ENCODE results near the gene TCERG1L.

The TCERG1L gene

DNA sequence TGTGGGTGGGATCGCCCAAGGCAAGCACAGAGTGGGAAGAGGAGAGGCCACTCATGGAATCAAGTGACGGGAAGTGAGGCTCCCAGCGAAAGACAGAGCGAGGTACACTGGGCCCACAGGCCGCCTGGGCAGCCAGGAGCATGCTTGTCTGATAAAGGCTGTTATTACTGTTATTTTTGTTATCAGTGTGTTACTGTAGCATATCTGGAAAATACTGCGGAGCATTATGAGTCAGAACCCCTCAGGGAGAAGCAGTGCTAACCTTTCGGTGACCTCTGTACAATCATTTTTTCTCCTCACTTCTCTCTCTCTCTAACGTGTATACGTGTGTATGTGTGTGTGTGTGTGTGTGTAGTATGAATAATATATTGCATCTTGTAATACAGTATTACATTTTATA, 3.8 kb upstream of the TCERG1L start:
- in situ Hi-C loops (cut with MboI; ENCODE audit: low sequenced_read_pairs): no loop called here

DNA sequence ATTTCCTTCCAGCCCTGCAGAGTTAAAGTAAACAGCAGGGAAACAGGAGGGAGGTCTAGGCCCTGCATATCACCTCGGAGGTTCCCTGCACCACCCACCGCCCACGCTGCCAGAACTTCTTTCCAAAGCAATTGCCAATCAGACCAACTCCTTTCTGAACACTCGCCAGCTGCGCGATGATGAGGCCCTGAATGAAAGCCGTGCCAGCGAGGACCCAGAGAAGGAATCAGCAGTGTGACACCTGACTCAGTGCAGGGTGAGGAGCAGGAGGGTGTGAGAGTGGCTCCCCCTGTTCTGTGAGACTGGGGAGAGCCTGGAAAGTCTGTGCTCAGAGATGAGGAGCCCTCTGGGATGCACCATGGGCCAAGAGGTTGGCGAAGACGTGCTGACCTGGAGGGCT, 3.3 kb upstream of the TCERG1L start:
- in situ Hi-C loops (cut with MboI; ENCODE audit: low sequenced_read_pairs): no loop called here

DNA sequence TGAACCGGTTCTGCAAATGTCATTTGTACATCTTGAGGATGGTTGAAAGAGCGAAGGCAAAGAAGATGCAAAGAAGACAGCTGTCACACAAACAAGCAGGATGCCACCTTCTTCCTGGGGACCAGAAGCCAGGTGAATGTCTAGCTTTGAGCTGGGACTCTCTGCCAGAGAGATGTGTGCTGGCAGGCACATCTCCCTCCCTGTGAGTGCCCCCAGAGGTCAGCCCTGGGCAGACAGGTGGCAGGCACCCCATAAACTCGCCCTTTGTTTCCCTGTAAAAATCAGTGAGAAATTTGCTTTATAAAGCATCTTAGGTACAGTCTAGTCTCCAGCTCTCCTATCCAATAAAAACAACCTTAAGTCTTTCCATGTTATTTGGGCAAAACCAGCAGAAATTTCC, 2.6 kb upstream of the TCERG1L start:
- in situ Hi-C loops (cut with MboI; ENCODE audit: low sequenced_read_pairs): no loop called here

DNA sequence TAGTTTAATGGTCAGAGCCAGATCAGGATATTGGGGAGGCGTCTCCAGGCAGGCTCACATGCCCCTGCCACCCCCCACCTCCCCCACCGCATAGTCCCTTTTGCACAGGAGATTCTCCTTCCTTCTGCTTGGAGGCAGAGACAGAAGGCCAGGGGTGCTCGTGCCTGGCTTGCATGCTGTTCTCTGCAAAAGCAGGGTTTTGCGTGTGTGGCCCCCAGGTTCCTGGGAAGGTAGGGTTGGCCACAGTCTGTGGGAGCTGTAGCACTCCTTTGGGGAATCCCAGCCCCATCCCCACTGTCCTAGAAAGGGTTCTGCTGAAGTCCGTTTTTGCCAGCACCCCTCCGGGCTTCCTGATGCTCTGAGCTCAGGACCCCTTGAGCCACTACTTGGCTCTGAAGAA, 1.9 kb upstream of the TCERG1L start:
- in situ Hi-C loops (cut with MboI; ENCODE audit: low sequenced_read_pairs): no loop called here

DNA sequence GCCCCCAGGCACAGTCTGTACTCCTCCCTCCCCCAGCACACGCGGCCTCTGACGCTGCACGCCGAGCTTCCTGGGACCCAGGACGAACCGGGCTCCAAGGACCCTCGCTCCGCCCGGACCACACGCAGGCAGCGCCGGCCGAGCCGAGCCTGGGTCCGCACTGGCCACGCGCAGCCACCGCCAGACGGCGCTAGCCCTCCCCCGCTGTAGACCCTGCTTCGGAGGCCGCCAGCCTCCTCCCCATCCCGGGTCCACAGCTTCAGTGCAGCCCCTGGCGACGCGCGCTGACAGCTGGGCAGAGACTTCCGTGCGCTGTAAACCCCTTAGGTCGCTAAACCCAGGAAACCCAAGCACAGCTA, 936 bp upstream of the TCERG1L start:
- in situ Hi-C loops (cut with MboI; ENCODE audit: low sequenced_read_pairs): no loop called here

DNA sequence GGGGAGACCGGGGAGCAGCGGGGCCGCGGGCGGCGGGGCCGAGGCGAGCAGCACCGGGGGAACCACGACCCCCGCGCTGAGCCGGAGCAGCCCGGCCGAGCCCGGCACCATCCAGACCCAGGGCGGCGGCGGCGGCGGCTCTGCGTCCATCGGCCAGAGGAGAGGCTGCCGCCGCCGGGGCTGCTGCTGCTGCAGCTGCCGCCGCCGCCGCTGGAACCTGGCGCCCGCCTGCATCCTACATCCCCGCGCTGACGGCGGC, 190 bp downstream of the TCERG1L start:
- in situ Hi-C loops (cut with MboI; ENCODE audit: low sequenced_read_pairs): no loop called here

DNA sequence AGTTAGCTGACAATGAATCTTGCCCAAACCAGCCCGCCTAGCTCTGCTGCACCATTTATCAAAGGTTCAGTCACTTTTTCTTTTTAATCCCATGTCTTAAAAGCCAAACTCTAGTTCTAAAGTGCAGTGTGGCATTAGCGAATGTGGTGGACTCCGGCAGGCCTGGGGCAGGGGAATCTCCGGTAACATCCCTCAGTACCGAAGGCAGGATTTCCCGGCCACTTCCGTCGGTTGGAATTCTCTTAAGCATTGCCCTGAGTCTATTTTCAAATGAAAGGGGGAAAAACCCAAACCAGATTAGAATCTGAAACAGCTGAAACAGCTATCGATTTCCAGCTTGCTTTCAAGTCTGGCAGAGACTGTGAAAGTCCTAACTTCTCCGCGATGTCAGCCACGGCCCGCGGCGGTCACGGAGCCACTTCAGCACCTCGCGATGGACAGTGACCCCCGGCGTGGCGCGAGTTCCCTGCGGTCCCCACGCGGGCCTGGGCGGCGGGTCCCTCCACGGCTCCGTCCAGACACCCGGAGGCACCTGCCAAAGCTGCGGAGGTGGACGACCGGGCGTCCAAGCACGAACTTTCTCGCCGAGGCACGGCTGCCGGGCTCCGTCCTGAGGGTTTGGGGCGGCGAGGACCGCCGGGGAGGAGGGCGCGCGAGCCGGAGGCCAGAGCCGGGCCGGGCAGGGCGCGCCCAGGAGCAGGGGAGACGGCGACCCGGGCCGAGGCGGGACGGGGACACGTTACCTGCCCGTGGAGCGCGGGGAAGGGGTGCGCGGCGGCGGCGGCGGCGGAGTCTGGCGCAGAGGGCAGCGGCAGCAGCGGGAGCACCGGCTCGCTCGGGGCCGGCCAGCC, 745 bp downstream of the TCERG1L start:
- in situ Hi-C loops (cut with MboI; ENCODE audit: low sequenced_read_pairs): no loop called here

DNA sequence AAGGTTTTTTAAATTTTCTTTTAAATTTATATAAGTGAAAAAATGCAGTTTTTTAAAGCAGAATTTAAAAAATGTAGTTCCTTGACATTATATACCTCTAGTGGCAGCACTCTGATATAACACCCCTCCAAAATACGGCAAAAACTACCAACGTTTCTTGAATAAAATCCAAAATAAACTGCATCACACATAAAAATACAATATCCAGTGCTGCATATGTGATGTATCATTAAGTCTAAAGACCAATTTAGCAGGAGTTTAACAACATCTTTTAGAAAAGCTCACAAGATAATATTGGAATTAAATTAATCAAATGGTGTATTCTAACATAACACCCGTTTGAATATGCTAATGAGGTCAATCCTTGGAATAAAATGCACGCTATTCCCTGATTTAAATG, 1.4 kb downstream of the TCERG1L start:
- in situ Hi-C loops (cut with MboI; ENCODE audit: low sequenced_read_pairs): no loop called here

DNA sequence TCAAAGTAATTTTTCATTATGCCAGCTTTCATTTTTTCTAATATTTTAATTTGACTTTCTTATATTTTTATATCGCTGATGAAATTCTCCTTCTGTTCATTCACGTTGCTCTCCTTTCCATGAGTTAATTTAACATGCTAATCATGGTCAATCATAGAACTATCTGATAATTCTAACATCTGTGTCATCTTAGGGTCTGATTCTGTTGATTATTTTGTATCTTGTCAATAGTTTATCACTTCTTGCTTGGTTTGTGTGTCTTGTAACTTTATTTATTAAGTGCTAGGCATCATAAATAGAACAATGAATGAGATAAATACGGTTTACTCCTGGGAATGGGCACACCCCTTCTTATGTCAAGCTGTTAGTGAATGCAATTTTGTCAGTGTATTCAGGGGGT, 11.0 kb downstream of the TCERG1L start:
- in situ Hi-C loops (cut with MboI; ENCODE audit: low sequenced_read_pairs): no loop called here

DNA sequence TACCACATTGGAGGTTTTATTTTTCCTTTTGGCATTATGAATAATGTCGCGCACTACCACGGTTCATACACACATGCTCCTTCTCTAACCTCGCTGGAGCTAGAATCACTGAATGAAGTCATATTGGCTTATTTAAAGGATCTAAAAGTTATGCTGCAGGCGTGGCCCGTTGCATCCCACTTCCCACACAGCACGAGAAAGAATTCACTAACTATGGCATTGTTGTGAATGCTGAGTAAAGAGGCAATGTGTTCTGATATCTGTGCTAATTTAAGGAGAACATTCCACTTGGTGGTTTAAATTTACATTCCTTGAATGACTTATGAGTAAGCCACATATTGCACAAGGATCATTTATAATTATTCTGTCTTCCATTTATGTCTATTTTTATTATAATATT, 20.7 kb downstream of the TCERG1L start:
- in situ Hi-C loops (cut with MboI; ENCODE audit: low sequenced_read_pairs): no loop called here

DNA sequence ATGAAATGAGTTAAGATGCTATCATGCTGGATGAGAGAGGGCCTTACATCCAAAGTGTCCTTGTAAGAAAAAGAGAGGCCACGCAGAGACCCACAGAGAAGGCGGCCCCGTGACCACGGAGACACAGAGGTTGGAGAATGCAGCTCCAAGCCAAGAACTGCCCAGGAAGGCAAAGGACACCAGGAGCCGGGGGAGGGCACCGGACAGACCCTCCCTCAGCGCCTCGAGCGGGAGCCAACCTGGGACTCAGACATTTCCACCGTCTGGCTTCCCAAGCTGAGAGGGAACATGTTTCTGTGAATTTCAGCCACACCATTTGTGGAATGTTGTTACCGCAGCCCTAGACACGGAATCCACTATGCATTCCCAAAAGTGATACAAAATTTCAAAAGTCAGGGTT, 22.9 kb downstream of the TCERG1L start:
- in situ Hi-C loops (cut with MboI; ENCODE audit: low sequenced_read_pairs): no loop called here

DNA sequence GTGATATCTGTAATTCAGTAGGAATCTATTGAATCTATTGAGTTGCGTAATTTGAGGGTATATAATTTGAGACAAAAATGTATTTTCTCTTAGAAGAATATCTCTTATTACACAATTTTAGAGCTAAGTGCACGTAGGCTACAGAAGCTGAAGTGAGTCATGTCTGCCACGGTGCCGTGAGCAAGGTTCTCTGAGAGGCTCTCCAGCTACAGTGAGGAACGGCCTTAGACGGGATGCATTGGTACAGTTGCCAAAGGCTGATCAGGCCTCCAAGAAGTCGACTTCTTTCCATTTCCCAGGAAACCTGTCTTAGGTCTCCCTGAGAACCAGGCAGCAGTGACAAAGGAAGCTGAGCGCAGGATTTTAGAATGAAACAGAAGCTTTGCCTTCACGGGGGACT, 28.6 kb downstream of the TCERG1L start:
- in situ Hi-C loops (cut with MboI; ENCODE audit: low sequenced_read_pairs): no loop called here

DNA sequence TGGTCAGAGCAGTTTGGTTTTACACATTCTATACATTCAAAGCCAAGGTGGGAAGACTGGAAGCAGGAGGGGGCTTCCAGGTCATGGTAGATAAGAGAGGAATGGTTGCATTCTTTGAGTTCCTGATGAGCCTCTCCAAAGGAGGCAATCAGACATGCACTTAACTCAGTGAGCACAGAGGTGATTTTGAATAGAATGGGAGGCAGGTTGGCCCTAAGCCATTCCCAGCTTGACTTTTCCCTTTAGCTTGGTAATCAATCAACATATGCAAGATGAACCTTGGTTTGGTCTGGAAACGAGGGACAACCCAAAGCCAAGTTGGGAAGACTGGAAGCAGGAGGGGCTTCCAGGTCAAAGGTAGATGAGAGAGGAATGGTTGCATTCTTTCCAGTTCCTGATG, 31.4 kb downstream of the TCERG1L start:
- in situ Hi-C loops (cut with MboI; ENCODE audit: low sequenced_read_pairs): no loop called here

DNA sequence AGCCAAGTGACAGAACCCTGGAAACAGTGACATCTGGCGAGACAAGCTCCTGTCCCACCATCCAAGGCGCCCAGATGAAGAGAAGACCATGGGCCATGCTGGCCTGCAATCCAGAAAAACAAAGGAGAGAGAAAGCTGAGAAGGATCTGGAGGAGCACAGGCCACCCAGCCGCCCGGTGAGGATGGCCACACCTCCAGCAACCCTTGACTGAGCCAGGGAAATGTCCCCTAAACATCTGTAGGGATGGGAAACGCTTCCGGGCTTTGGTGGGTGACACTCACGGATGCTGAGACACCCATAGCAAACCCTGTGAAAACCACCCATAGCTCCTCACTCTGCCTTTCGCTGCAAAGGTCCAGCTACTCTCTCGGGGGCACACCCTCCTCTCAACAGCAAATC, 32.0 kb downstream of the TCERG1L start:
- in situ Hi-C loops (cut with MboI; ENCODE audit: low sequenced_read_pairs): no loop called here

DNA sequence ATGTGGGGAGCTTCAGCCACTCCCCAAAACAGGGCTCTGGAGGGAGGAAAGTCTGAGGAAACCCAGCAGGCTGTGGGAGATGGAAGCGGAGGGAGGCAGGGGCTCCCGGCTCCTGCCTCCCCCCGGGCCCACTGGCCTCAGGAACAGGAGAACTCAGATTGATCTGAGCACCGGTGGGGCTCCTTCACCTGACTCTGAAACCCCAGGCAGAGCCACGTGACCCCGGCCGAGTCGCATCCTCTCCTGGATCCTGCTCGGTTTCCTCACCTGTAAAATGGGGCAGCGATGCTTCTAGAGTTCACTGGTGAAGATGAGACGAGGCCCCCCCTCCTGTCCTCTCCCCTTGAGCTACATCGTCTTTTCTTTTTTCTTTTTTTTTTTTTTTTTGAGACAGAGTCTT, 33.6 kb downstream of the TCERG1L start:
- in situ Hi-C loops (cut with MboI; ENCODE audit: low sequenced_read_pairs): no loop called here

DNA sequence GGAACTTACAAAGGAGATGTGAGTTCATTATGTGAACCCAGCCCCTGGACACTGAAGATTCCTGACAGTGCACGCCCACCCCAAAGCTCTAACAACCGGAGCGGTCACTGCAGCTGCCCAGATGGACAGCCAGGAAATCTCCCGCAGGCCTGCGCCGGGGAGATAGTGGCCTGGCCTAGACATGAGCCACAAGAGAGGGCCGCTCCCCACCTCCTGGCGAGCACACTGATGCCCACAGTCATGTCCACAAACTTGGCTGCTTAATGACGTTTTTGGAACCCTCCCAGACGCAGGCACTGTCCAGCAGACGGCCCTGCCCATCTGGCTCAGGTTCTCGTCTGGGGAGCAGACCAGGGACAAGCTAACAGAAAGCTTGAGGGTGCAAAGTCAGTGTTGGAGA, 34.2 kb downstream of the TCERG1L start:
- in situ Hi-C loops (cut with MboI; ENCODE audit: low sequenced_read_pairs): no loop called here

DNA sequence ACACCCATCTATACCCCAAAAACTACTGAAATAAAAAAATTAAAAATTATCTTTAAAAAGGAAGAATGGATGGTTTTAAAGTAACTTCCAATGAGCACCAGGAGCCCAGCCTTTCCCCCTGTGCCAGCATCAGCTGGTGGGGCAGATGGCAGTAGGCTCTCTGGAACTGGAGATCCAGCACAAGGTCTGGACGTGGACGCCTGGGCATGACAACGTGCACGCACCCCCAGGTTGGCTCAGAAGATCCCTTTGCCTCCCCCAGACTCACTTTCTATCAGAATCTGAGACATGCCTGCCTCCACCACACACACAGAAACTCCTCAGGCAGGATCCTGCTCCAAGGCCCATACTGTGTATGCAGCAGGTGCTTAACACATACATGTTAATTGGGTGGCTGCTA, 35.8 kb downstream of the TCERG1L start:
- in situ Hi-C loops (cut with MboI; ENCODE audit: low sequenced_read_pairs): no loop called here

DNA sequence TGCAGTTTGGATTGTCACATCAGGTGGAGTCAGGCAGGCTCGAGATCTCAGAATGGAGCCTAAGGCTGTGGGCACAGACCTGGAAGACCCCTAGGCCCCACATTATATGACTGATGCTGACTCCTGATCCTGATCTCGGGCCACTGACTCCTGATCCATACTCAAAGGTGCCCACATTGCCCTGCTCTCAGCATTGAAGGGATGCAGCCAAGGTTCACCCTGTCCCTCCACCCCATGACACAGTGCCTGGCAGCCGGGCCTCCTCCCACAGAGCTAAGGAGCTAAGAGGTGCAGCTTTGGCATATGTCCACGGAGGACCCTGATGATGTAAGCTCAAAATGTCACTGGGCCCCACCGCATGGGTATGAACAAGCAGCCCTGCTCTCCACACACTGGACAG, 36.6 kb downstream of the TCERG1L start:
- in situ Hi-C loops (cut with MboI; ENCODE audit: low sequenced_read_pairs): no loop called here

DNA sequence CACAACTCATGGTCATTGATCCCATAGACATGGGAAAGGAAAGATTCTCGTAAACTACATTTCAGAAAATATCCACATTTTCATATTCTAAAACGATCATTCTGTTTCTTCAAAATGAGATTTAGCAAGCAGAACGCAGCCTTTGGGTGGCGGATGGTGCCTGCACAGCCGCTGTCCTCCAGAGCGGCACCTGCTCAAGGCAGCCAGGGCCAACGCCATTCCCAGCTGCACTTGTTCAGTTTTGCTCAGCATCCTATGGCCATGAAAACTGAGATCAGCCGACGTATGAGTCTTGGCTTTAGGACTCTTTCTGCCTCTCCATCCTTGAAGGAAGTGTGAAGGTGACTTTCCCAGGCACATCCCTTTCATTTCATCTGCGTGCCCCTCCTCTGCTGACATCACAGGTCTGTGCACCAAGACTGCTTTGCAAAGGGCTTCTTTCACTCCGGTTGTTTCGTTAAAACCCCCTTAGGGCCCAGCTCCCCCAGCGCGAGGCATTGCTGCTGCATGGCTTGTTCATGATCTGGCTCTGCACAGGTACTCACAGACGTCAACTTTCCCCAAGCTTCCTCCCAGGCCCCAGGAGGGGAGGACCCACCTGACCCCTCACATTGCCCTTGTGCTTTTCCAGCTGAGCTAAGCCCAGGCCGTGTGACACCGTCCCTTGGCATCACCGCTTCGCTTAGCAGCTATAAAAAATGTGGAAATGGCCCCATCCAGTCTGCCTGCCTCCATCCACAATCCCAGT, 37.2 kb downstream of the TCERG1L start:
- in situ Hi-C loops (cut with MboI; ENCODE audit: low sequenced_read_pairs): no loop called here

DNA sequence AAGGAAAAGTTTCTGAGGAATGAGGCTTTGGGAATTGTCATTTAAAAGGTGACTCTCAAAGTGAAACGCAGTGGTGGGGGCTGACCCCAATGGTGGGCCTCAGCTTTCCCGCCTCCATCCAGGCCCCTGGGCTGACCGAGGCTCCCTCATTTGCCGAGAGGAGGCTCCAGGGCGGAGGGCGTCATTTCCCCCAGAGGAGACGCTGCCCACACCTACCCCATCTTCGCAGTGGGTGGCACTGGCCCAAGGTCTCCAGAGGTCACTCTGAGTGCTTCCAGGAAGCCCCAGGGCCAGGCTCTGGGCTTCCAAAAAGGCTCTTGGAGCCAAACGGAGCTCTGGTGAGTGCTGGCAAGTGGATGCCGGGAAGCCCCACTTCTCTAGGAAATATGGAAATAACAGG, 38.0 kb downstream of the TCERG1L start:
- in situ Hi-C loops (cut with MboI; ENCODE audit: low sequenced_read_pairs): no loop called here

DNA sequence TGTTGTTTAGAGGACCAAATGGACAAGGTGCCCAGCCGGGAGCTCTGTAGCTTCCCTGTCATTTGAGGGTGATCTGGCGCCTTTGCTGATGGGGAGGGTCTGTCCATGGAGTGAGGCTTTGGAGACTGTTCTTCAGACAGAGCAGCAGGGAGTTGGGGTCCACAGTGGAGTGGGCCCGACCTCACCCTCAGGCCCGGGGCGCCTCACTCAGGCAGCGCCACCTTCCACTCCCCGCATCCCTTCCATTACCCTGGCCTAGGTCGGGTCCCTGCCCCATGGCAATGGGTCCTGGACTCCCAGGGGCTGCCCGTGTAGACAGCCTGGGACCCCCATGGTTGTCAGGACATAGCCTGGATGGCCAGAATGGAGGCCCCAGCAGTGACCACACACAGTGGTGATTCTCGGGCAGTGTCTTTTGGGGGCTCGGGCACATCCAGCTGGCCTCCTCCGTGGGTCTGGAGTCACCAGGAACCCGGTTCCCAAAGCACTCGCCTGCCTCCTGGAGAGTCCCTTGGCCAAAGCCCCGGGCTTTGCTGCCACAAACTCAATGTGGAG, 38.5 kb downstream of the TCERG1L start:
- in situ Hi-C loops (cut with MboI; ENCODE audit: low sequenced_read_pairs): no loop called here

DNA sequence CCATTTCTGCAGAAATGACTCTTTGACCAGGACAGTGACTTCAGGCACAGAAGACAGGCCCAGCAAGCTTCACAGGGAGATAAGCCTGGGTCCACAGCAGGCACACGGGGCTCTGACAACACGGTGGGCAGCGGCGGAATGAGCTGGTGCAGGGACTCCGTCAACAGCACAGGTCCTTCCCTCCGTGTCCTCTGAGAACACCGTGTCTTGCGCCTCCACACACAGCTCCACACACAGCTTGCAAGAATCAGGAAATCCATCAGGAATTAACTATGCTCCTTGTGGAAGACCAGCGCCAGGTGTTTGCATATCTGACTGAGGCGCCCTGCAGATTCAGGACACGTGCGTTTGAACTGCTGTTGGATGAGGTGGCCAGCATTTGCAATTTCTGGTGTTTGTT, 39.6 kb downstream of the TCERG1L start:
- in situ Hi-C loops (cut with MboI; ENCODE audit: low sequenced_read_pairs): no loop called here

Data from hTERT RPE-1 (cell line).